H1 (cell line): Measurements from ENCODE around the gene RBM15B. TPM values are rescaled to one million over a fixed set of nuclear protein-coding genes. Genes with fewer than 3 reads are reported as not detected.
A peak's percentile ranks its signal among the peaks of the same experiment; 100 is the strongest.

Experiments used
- ASH2L ChIP-seq: fragments of 200-600, 300-600 bp; sonication (generic); IDR thresholded peaks from one replicate; pipeline ENCODE4 v1.7.1; 2017; ENCODE audit warnings: low read length
- BACH1 ChIP-seq: IDR thresholded peaks from 2 replicates; pipeline ENCODE4 v1.6.1; 2012; ENCODE audit warnings: low read length, improper control_type of control experiment
- CBX5 ChIP-seq: fragments of 300-800, 300-1000 bp; sonication (generic); IDR thresholded peaks from 2 replicates; pipeline ENCODE4 v1.7.1; 2016; ENCODE audit warnings: antibody characterized with exemption, low read length, low read depth
- CREB1 ChIP-seq: IDR thresholded peaks from 2 replicates; pipeline ENCODE4 v1.6.1; 2012; ENCODE audit warnings: inconsistent platforms
- EGR1 ChIP-seq: IDR thresholded peaks from 2 replicates; pipeline ENCODE4 v1.6.1; 2011; ENCODE audit warnings: low read depth, low read length, borderline replicate concordance
- HDAC2 ChIP-seq, 2 experiments: fragments of 300-600 bp in 1 of 2; sonication (generic) in 1 of 2; IDR thresholded peaks; 2 replicates each; pipeline ENCODE4 v1.6.1; 2011 to 2012; ENCODE audit warnings: low read depth in 2 of 2, low read length in 2 of 2, mild to moderate bottlenecking in 2 of 2, moderate library complexity in 2 of 2, borderline replicate concordance in 1 of 2, inconsistent platforms in 1 of 2
- MAX ChIP-seq: IDR thresholded peaks from 2 replicates; pipeline ENCODE4 v1.6.1; 2012; ENCODE audit warnings: inconsistent platforms
- POLR2A ChIP-seq, 2 experiments: IDR thresholded peaks; 1 replicate in 1 of 2; 2 replicates in 1 of 2; pipeline ENCODE4 v1.6.1; 2011; ENCODE audit warnings: low read depth in 2 of 2, low read length in 2 of 2, mild to moderate bottlenecking in 2 of 2; ENCODE audit errors: control extremely low read depth in 1 of 2
- POLR2AphosphoS5 ChIP-seq: IDR thresholded peaks from 2 replicates; pipeline ENCODE4 v1.6.1; 2011; ENCODE audit warnings: low read depth, low read length
- POU5F1 ChIP-seq: IDR thresholded peaks from 2 replicates; pipeline ENCODE4 v1.6.1; 2011; ENCODE audit warnings: low read depth, mild to moderate bottlenecking, low read length, moderate library complexity
- RBBP5 ChIP-seq: IDR thresholded peaks from 2 replicates; pipeline ENCODE4 v1.7.1; 2012; ENCODE audit warnings: low read depth, mild to moderate bottlenecking, inconsistent platforms, low read length, moderate library complexity, borderline replicate concordance
- RNF2 ChIP-seq: fragments of 200-900, 300-1000 bp; sonication (generic); IDR thresholded peaks from 2 replicates; pipeline ENCODE4 v1.7.1; 2016; ENCODE audit warnings: borderline replicate concordance, low read depth, mild to moderate bottlenecking, antibody characterized with exemption, low read length; ENCODE audit not compliant: poor library complexity, severe bottlenecking; ENCODE audit errors: missing control alignments
- RXRA ChIP-seq: IDR thresholded peaks from 2 replicates; pipeline ENCODE4 v1.6.1; 2011; ENCODE audit warnings: low read depth, mild to moderate bottlenecking, low read length, moderate library complexity; ENCODE audit not compliant: insufficient read depth
- SIN3A ChIP-seq, 2 experiments: IDR thresholded peaks in 1 of 2; conservative IDR thresholded peaks in 1 of 2; 2 replicates each; pipeline ENCODE4 v1.6.1; 2011 to 2012; ENCODE audit warnings: low read length in 2 of 2, improper control_type of control experiment in 1 of 2, low read depth in 1 of 2, mild to moderate bottlenecking in 1 of 2
- SIRT6 ChIP-seq: IDR thresholded peaks from one replicate; pipeline ENCODE4 v1.7.1; 2012; ENCODE audit warnings: low read length, inconsistent platforms
- SP2 ChIP-seq: IDR thresholded peaks from 2 replicates; pipeline ENCODE4 v1.6.1; 2012; ENCODE audit warnings: mild to moderate bottlenecking, low read length, inconsistent platforms
- TBP ChIP-seq: IDR thresholded peaks from 2 replicates; pipeline ENCODE4 v1.6.1; 2011; ENCODE audit warnings: low read depth, low read length, improper control_type of control experiment
- TCF12 ChIP-seq: IDR thresholded peaks from 2 replicates; pipeline ENCODE4 v1.6.1; 2011; ENCODE audit warnings: low read depth, mild to moderate bottlenecking, low read length
- polyA plus RNA-seq, 7 experiments: library from polyadenylated mRNA; depleted of rRNA in 3 of 7; stranded (reverse) in 5 of 7; unstranded in 2 of 7; fragments of >200 nt in 5 of 7; fragments of 200-250 nt in 2 of 7; gene quantifications; 1 replicate in 5 of 7; 2 replicates in 1 of 7; 4 replicates in 1 of 7; pipeline versions ENCODE4 v1.2.1 to v1.2.3, GENCODE V29; 2011 to 2013; ENCODE audit warnings: missing spikeins in 2 of 7, mixed read lengths in 2 of 7
- total RNA-seq: library from RNA; stranded (reverse); fragmentation: NEBNext Ultra II Directional; extraction: Animal tissue kit (Norgen Biotek cat#: 25700); gene quantifications from 2 replicates; pipeline ENCODE4 v1.2.1, GENCODE V29; 2021

RBM15B gene
- total and polyA plus RNA-seq, 2 of the 8 experiments (the other 6 are each of a cell fraction or from before 2014, with no cell fraction given), result 22.2 to 59.1 TPM

- TF ChIP-seq SIRT6 (no peak), SIN3A (conservative IDR thresholded peaks at IDR 0.05 in 1 of 2, IDR thresholded peaks at IDR 0.05 in 1 of 2; ENCODE audit: low read depth in 1 of 2, low read length in 2 of 2) (0 out of 4 replicates have a peak, but pooled peaks of 1 of the 2 experiments have one; percentile 47), SP2 (no peak), POLR2A (IDR thresholded peaks at IDR 0.05; ENCODE audit: control extremely low read depth in 1 of 2, low read depth in 2 of 2, low read length in 2 of 2) (0 out of 3 replicates have a peak, but pooled peaks of 1 of the 2 experiments have one; percentile 50), EGR1 (peak; percentile 75), CREB1 (peak; percentile 55), HDAC2 (IDR thresholded peaks at IDR 0.05; ENCODE audit: borderline replicate concordance in 1 of 2, low read depth in 2 of 2, low read length in 2 of 2) (no peak), BACH1 (no peak), ASH2L (no peak), POU5F1 (no peak), RXRA (no peak), POLR2AphosphoS5 (peak; percentile 34; the same call in 1 of the 2 replicates), MAX (peak; percentile 13; the same call in 1 of the 2 replicates), RBBP5 (no peak), TBP (no peak), CBX5 (no peak), TCF12 (0 out of 2 replicates have a peak, but pooled peaks have one; percentile 15), RNF2 (no peak)
These were observed 1.5 kb upstream of the RBM15B start (continued) for GRCh38 chr3:51389423-51390183.
